H1 (cell line): Measurements from ENCODE around the gene GAK. TPM values are rescaled to one million over a fixed set of nuclear protein-coding genes. Genes with fewer than 3 reads are reported as not detected.

ENCODE experiments used
- CTCF ChIA-PET: fragments of 300-600 bp; sonication (Branson Sonifier 250); formaldehyde crosslinking; loops from one replicate; lab custom pipeline; 2021; ENCODE audit not compliant: partially characterized antibody; lab: Charles Lee
- POLR2A ChIA-PET: fragments of 300-600 bp; sonication (Branson Sonifier 250); formaldehyde crosslinking; loops from one replicate; lab custom pipeline; 2021; ENCODE audit warnings: inconsistent platforms; ENCODE audit not compliant: partially characterized antibody; lab: Charles Lee
- DNase-seq, 2 experiments: peaks; one replicate each; pipeline versions ENCODE4 v3.0.0 to v3.0.0-alpha.2; 2010 to 2022; ENCODE audit warnings: low spot score in 2 of 2, low read depth in 1 of 2, mixed read lengths in 1 of 2
- FAIRE-seq: peaks from 2 replicates; lab custom pipeline; 2011; peaks lifted over from hg19 to GRCh38; lab: Jason Lieb, UNC
- H2AFZ ChIP-seq: 2 replicates; pipeline ENCODE4 v1.8.1; 2012; ENCODE audit warnings: low read length, inconsistent platforms
- H2AK5ac ChIP-seq: 2 replicates; pipeline ENCODE4 v1.6.1; 2013; ENCODE audit warnings: low read depth, low read length
- H2BK120ac ChIP-seq: replicated peaks from 2 replicates; pipeline ENCODE3; 2013; ENCODE audit warnings: low read depth, low read length, inconsistent platforms
- H2BK12ac ChIP-seq: 2 replicates; pipeline ENCODE4 v1.6.1; 2013; ENCODE audit warnings: low read depth, low read length
- H2BK15ac ChIP-seq: 2 replicates; pipeline ENCODE4 v1.6.1; 2013; ENCODE audit warnings: low read length
- H2BK20ac ChIP-seq: 2 replicates; pipeline ENCODE4 v1.6.1; 2013; ENCODE audit warnings: low read length
- H2BK5ac ChIP-seq: 2 replicates; pipeline ENCODE4 v1.6.1; 2013; ENCODE audit warnings: low read depth, low read length
- H3K14ac ChIP-seq: 2 replicates; pipeline ENCODE4 v1.6.1; 2013; ENCODE audit warnings: inconsistent platforms; ENCODE audit not compliant: insufficient read length
- H3K18ac ChIP-seq: 2 replicates; pipeline ENCODE4 v1.6.1; 2013; ENCODE audit warnings: low read length; ENCODE audit errors: extremely low read depth
- H3K23ac ChIP-seq: 2 replicates; pipeline ENCODE4 v1.6.1; 2013; ENCODE audit warnings: inconsistent platforms; ENCODE audit not compliant: insufficient read length
- H3K23me2 ChIP-seq: 2 replicates; pipeline ENCODE4 v1.6.1; 2013; ENCODE audit warnings: low read depth, low read length
- H3K27ac ChIP-seq: 2 replicates; pipeline ENCODE4 v1.6.1; 2011; ENCODE audit warnings: low read depth, low read length, inconsistent platforms
- H3K27me3 ChIP-seq, 4 experiments: replicated peaks in 1 of 4; 1 replicate in 1 of 4; 2 replicates in 3 of 4; pipeline versions ENCODE4 v1.6.1 to v1.8.1; 2011 to 2013; ENCODE audit warnings: low read length in 3 of 4, mild to moderate bottlenecking in 3 of 4, inconsistent platforms in 2 of 4, mixed read lengths in 2 of 4, moderate library complexity in 1 of 4; ENCODE audit not compliant: control insufficient read depth in 3 of 4, insufficient read depth in 3 of 4; ENCODE audit errors: extremely low read depth in 1 of 4
- H3K36me3 ChIP-seq, 4 experiments: 2 replicates each; pipeline versions ENCODE4 v1.6.1 to v1.8.1; 2011 to 2013; ENCODE audit warnings: mild to moderate bottlenecking in 4 of 4, low read length in 3 of 4, moderate library complexity in 2 of 4, control low read depth in 1 of 4, inconsistent platforms in 1 of 4; ENCODE audit not compliant: insufficient read depth in 4 of 4, control insufficient read depth in 2 of 4
- H3K4ac ChIP-seq: replicated peaks from 2 replicates; pipeline ENCODE3; 2013; ENCODE audit warnings: low read length, low read depth, mixed read lengths, inconsistent platforms; ENCODE audit not compliant: insufficient read length
- H3K4me1 ChIP-seq, 4 experiments: replicated peaks in 1 of 4; 1 replicate in 1 of 4; 2 replicates in 3 of 4; pipeline versions ENCODE4 v1.6.1 to v1.8.1; 2011 to 2013; ENCODE audit warnings: low read length in 3 of 4, inconsistent platforms in 2 of 4, mixed read lengths in 1 of 4; ENCODE audit not compliant: insufficient read depth in 4 of 4, control insufficient read depth in 3 of 4
- H3K4me2 ChIP-seq, 2 experiments: 2 replicates each; pipeline versions ENCODE4 v1.6.1 to v1.8.1; 2011 to 2013; ENCODE audit warnings: low read depth in 2 of 2, low read length in 2 of 2, control low read depth in 1 of 2, inconsistent platforms in 1 of 2, mild to moderate bottlenecking in 1 of 2; ENCODE audit not compliant: insufficient read depth in 1 of 2
- H3K4me3 ChIP-seq, 4 experiments: fragments of 200-600, 300-600 bp in 1 of 4; sonication (generic), shearing (Covaris generic), sonication (Bioruptor Twin) in 1 of 4; 2 replicates each; pipeline versions ENCODE4 v1.5.1 to v1.8.1; 2011 to 2016; ENCODE audit warnings: low read length in 4 of 4, low read depth in 3 of 4, control low read depth in 2 of 4, inconsistent platforms in 2 of 4, mild to moderate bottlenecking in 2 of 4, mixed read lengths in 1 of 4, moderate library complexity in 1 of 4; ENCODE audit not compliant: insufficient read depth in 2 of 4; ENCODE audit errors: extremely low read depth in 1 of 4
- H3K56ac ChIP-seq: replicated peaks from 2 replicates; pipeline ENCODE3; 2013; ENCODE audit warnings: low read depth, mild to moderate bottlenecking, mixed read lengths, low read length, inconsistent platforms; ENCODE audit not compliant: insufficient read length
- H3K79me1 ChIP-seq: 2 replicates; pipeline ENCODE4 v1.6.1; 2013; ENCODE audit warnings: low read depth, low read length, control low read depth
- H3K79me2 ChIP-seq, 2 experiments: 2 replicates each; pipeline versions ENCODE4 v1.6.1 to v1.8.1; 2012 to 2013; ENCODE audit warnings: low read length in 2 of 2, mild to moderate bottlenecking in 2 of 2, inconsistent platforms in 1 of 2; ENCODE audit not compliant: insufficient read depth in 2 of 2, control insufficient read depth in 1 of 2
- H3K9ac ChIP-seq, 4 experiments: replicated peaks in 1 of 4; 1 replicate in 1 of 4; 2 replicates in 3 of 4; pipeline versions ENCODE4 v1.6.1 to v1.8.1; 2011 to 2013; ENCODE audit warnings: low read depth in 3 of 4, low read length in 3 of 4, control low read depth in 2 of 4, mild to moderate bottlenecking in 2 of 4, moderate library complexity in 2 of 4, inconsistent platforms in 1 of 4; ENCODE audit errors: extremely low read depth in 1 of 4
- H3K9me3 ChIP-seq, 2 experiments: 2 replicates each; pipeline versions ENCODE4 v1.6.1 to v1.8.1; 2012 to 2013; ENCODE audit warnings: mild to moderate bottlenecking in 2 of 2, moderate library complexity in 2 of 2, control low read depth in 1 of 2, inconsistent platforms in 1 of 2, low read depth in 1 of 2, low read length in 1 of 2, mixed read lengths in 1 of 2; ENCODE audit not compliant: insufficient read depth in 2 of 2
- H4K20me1 ChIP-seq, 2 experiments: replicated peaks in 1 of 2; 2 replicates each; pipeline versions ENCODE3 to v1.8.1; 2011 to 2013; ENCODE audit warnings: inconsistent platforms in 2 of 2, low read length in 2 of 2, mild to moderate bottlenecking in 1 of 2; ENCODE audit not compliant: insufficient read depth in 2 of 2, control insufficient read depth in 1 of 2
- H4K5ac ChIP-seq: 2 replicates; pipeline ENCODE4 v1.6.1; 2013; ENCODE audit warnings: low read length, low read depth, mixed read lengths, inconsistent platforms; ENCODE audit not compliant: insufficient read length
- H4K8ac ChIP-seq: 2 replicates; pipeline ENCODE4 v1.8.0; 2013; ENCODE audit warnings: mild to moderate bottlenecking, moderate library complexity, low read length, inconsistent platforms; ENCODE audit not compliant: insufficient read depth; ENCODE audit errors: extremely low read depth
- H4K91ac ChIP-seq: replicated peaks from 2 replicates; pipeline ENCODE3; 2013; ENCODE audit warnings: low read length, mixed read lengths, inconsistent platforms; ENCODE audit not compliant: insufficient read length
- FOSL1 ChIP-seq: IDR thresholded peaks from 2 replicates; pipeline ENCODE4 v1.6.1; 2011; ENCODE audit warnings: mild to moderate bottlenecking, low read depth, low read length, moderate library complexity; ENCODE audit not compliant: insufficient read depth
- GABPA ChIP-seq: IDR thresholded peaks from 2 replicates; pipeline ENCODE4 v1.6.1; 2011; ENCODE audit warnings: mild to moderate bottlenecking, low read length, moderate library complexity, borderline replicate concordance; ENCODE audit not compliant: insufficient read depth
- HDAC6 ChIP-seq: IDR thresholded peaks from one replicate; pipeline ENCODE4 v1.7.1; 2012; ENCODE audit warnings: low read depth, mild to moderate bottlenecking, inconsistent platforms, low read length, moderate library complexity
- JUN ChIP-seq: IDR thresholded peaks from 2 replicates; pipeline ENCODE4 v1.6.1; 2011; ENCODE audit warnings: low read depth, mild to moderate bottlenecking, improper control_type of control experiment, low read length
- KDM1A ChIP-seq: fragments of 200-600, 300-600 bp; sonication (generic); IDR thresholded peaks from 2 replicates; pipeline ENCODE4 v1.7.1; 2016; ENCODE audit warnings: mild to moderate bottlenecking, low read length, borderline replicate concordance
- RAD21 ChIP-seq, 2 experiments: IDR thresholded peaks in 1 of 2; conservative IDR thresholded peaks in 1 of 2; 2 replicates each; pipeline ENCODE4 v1.6.1; 2011; ENCODE audit warnings: low read depth in 2 of 2, low read length in 2 of 2, improper control_type of control experiment in 1 of 2, inconsistent platforms in 1 of 2, mild to moderate bottlenecking in 1 of 2, moderate library complexity in 1 of 2
- RBBP5 ChIP-seq: IDR thresholded peaks from 2 replicates; pipeline ENCODE4 v1.7.1; 2012; ENCODE audit warnings: low read depth, mild to moderate bottlenecking, inconsistent platforms, low read length, moderate library complexity, borderline replicate concordance
- SP2 ChIP-seq: IDR thresholded peaks from 2 replicates; pipeline ENCODE4 v1.6.1; 2012; ENCODE audit warnings: mild to moderate bottlenecking, low read length, inconsistent platforms
- SP4 ChIP-seq: IDR thresholded peaks from 2 replicates; pipeline ENCODE4 v1.6.1; 2012; ENCODE audit warnings: low read length, inconsistent platforms
- TAF1 ChIP-seq: IDR thresholded peaks from 2 replicates; pipeline ENCODE4 v1.6.1; 2011; ENCODE audit warnings: mild to moderate bottlenecking, low read depth, low read length
- ZNF274 ChIP-seq: IDR thresholded peaks from 2 replicates; pipeline ENCODE4 v1.7.0; 2012; ENCODE audit warnings: low read length, borderline replicate concordance; ENCODE audit errors: extremely low read depth
- WGBS, 2 experiments: shearing (Covaris generic) in 1 of 2; methylation state at CpG; one replicate each; pipeline versions ENCODE4 v1.1.6 to v1.1.7; 2013 to 2015; ENCODE audit warnings: low lambda C conversion rate in 2 of 2, mixed read lengths in 2 of 2, inconsistent platforms in 1 of 2, low coverage in 1 of 2, missing lambda C conversion rate in 1 of 2; ENCODE audit not compliant: insufficient replicate concordance in 2 of 2, insufficient coverage in 1 of 2, insufficient read length in 1 of 2; ENCODE audit errors: extremely low coverage in 1 of 2, missing lambda C conversion rate in 1 of 2; 5-methylcytosine and 5-hydroxymethylcytosine counted together
- polyA plus RNA-seq, 7 experiments: library from polyadenylated mRNA; depleted of rRNA in 3 of 7; stranded (reverse) in 5 of 7; unstranded in 2 of 7; fragments of >200 nt in 5 of 7; fragments of 200-250 nt in 2 of 7; gene quantifications; 1 replicate in 5 of 7; 2 replicates in 1 of 7; 4 replicates in 1 of 7; pipeline versions ENCODE4 v1.2.1 to v1.2.3, GENCODE V29; 2011 to 2013; ENCODE audit warnings: missing spikeins in 2 of 7, mixed read lengths in 2 of 7
- total RNA-seq: library from RNA; stranded (reverse); fragmentation: NEBNext Ultra II Directional; extraction: Animal tissue kit (Norgen Biotek cat#: 25700); gene quantifications from 2 replicates; pipeline ENCODE4 v1.2.1, GENCODE V29; 2021
- TF ChIP-seq, protein P1 (sequence below): IDR thresholded peaks from 2 replicates; pipeline ENCODE4 v1.6.1; 2011; ENCODE audit warnings: low read length, improper control_type of control experiment
- TF ChIP-seq, protein P2 (sequence below): IDR thresholded peaks from 2 replicates; pipeline ENCODE4 v1.6.1; 2012; ENCODE audit warnings: inconsistent platforms

The GAK gene
- total and polyA plus RNA-seq, 2 of the 8 experiments (the other 6 are each of a cell fraction or from before 2014, with no cell fraction given) = 31.5 to 70.8 TPM

DNA sequence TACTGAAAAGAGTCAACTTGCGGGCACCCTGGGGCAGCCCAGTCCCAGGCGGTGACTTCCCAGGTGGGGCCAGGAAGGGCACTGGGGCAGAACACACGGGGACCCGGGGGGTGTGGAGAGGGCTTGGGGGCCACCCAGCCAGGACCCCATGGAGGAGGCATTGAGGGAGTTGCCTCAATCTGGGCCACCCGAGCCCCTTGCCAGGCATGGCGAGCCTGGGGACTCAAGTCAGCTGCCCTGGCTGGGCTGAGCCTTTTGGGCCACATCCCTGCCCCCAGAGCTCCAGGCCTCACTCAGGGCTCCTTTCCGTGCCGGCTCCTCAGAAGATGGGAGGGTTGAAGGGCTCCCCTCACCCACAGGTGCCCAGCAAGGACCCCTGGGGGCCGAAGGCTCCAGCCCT, 99.6 kb downstream of the GAK start:
- Histone ChIP-seq H4K20me1 (peaks cover 1 to 9% of the 10 kb centered on the region in 2 experiments), H2AK5ac (no peak overlapping the region), H3K56ac (no peak overlapping the region), H3K4ac (no peak overlapping the region), H3K23me2 (no peaks in the 10 kb centered on the region), H4K8ac (no peak overlapping the region), H3K4me2 (no peak overlapping the region), H2BK5ac (no peak overlapping the region), H2BK20ac (no peak overlapping the region), H4K91ac (no peak overlapping the region), H3K79me2 (no peaks in the 10 kb centered on the region), H3K9me3 (peaks cover 4 to 6% of the 10 kb centered on the region in 2 experiments; a peak in 1 of 4 replicates), H4K5ac (no peak overlapping the region), H3K4me3 (no peak overlapping the region), H3K36me3 (no peaks in the 10 kb centered on the region), H2BK120ac (no peak overlapping the region), H3K14ac (no peak overlapping the region), H3K27ac (no peak overlapping the region), H3K4me1 (no peaks in the 10 kb centered on the region), H3K27me3 (peaks cover 8 to 16% (median 11%) of the 10 kb centered on the region in 4 experiments), H3K18ac (no peak overlapping the region), H3K23ac (no peak overlapping the region), H3K9ac (no peak overlapping the region), H3K79me1 (no peaks in the 10 kb centered on the region), H2BK12ac (no peak overlapping the region), H2BK15ac (no peak overlapping the region), H2AFZ (no peak overlapping the region)
- ChIA-PET POLR2A (no interaction called here), CTCF (interaction anchor here (0.9 kb wide), 1 partner anchor 14 kb away, joined by 3 read pairs; no protein-coding TSS in a partner anchor)
- FAIRE-seq (no peak), DNase-seq (no peak)
- 91% methylated on average over 9 of the region's 9 CpGs; no CpG with 5 or more reads in 1 of the 2 experiments for WGBS, 2 experiments
- TF ChIP-seq GABPA = no peak
- no peak for TF ChIP-seq TAF1
- TF ChIP-seq SP4 = no peak
- no peak for TF ChIP-seq KDM1A
- TF ChIP-seq RBBP5 = no peak
- TF ChIP-seq RAD21 (IDR thresholded peaks at IDR 0.05 in 1 of 2, conservative IDR thresholded peaks at IDR 0.05 in 1 of 2; ENCODE audit: low read depth in 2 of 2, low read length in 2 of 2) = no peak
- TF ChIP-seq HDAC6 = no peak
- TF ChIP-seq, protein P1, sequence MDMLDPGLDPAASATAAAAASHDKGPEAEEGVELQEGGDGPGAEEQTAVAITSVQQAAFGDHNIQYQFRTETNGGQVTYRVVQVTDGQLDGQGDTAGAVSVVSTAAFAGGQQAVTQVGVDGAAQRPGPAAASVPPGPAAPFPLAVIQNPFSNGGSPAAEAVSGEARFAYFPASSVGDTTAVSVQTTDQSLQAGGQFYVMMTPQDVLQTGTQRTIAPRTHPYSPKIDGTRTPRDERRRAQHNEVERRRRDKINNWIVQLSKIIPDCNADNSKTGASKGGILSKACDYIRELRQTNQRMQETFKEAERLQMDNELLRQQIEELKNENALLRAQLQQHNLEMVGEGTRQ = no peak
- TF ChIP-seq FOSL1 = no peak
- TF ChIP-seq SP2 = no peak
- TF ChIP-seq, protein P2, sequence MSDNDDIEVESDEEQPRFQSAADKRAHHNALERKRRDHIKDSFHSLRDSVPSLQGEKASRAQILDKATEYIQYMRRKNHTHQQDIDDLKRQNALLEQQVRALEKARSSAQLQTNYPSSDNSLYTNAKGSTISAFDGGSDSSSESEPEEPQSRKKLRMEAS = no peak
- no peak for TF ChIP-seq JUN
- no peak for TF ChIP-seq ZNF274
